Lung microvascular endothelial cell (primary cell): ENCODE data around the gene NACC2. TPM values are rescaled to one million over a fixed set of nuclear protein-coding genes. Genes with fewer than 3 reads are reported as not detected.

Experiments used
- DNase-seq, 2 donors: peaks; one replicate each; pipeline versions ENCODE4 v3.0.0 to v3.0.0-alpha.2; 2010; ENCODE audit warnings: low read depth in 2 of 2
- total RNA-seq: library from RNA; depleted of rRNA; stranded (reverse); fragments of >200 nt; gene quantifications from 2 replicates; pipeline ENCODE4 v1.2.1, GENCODE V29; 2014

Gene NACC2
- total RNA-seq, 1 donor from 2014 or later = 10.9 TPM

DNA sequence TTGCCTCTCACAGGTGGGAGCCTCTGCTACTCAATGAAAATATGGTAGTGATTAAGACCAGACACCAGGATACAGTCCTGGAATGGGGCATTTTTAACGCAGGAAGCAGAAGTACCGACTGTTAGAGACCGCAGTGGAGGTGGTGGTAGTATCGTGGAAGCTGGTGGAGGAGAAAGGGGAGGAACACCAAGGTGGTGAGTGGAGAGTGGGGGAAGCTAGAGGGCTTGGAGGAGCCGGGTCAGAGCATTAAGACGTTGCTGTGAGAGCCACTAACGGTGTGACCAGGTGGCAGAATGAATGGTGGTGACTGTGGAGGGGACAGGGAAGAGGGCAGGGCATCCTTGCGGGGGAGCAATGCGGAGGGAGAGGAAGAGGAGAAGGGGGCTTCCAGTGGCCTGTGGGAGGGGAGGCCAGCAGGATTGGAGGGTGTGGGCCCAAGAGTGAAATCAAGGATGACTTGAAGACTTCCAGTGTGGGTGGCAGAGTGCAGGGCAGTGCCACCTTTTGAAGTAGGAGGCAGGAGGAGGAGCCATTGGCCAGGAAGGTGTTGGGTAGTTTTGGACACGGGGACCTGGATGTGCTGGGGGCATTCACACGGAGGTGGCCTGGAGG, 132.3 kb downstream of the NACC2 start:
- no peak for DNase-seq

- no peak for DNase-seq
These were observed 133.0 kb downstream of the NACC2 start for GRCh38 chr9:135961811-135962695.

DNA sequence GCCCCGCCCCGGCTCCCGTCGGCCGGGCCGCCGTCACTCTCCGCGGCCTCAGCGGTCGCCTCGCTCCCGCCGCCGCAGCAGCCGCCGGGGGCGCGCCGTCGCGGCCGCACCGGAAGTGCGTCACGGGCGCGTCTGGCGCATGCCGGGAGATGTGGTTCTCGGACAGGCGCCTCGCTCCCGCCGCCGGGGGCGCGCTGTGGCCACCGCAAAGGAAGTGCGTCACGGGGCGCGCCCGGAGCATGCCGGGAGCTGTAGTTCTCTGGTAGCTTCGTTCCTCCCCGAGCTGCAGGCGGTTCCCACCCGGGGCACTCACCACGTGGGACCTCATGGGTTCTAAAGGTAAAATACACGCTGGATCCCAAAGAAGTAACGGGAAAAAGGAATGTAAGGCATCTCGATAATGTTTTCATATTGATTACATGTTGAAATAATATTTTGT, 133.8 kb downstream of the NACC2 start, which contains the start of gene UBAC1:
UBAC1 (minus strand) TSS at position 97 of the 439 bp plus-strand sequence. CDS start 211 bp downstream, outside the sequence.
- DNase-seq = peak; percentile 97 to 98

- peak; percentile 22 to 37 for DNase-seq
These were observed 134.4 kb downstream of the NACC2 start for GRCh38 chr9:135960411-135961276.

GRCh38 chr9:135959814-135960213, 135.3 kb downstream of the NACC2 start:
- no peak for DNase-seq

GRCh38 chr9:135958485-135958884, 136.6 kb downstream of the NACC2 start:
- no peak for DNase-seq

GRCh38 chr9:135957431-135957830, 137.7 kb downstream of the NACC2 start:
- no peak for DNase-seq

- no peak for DNase-seq
These were observed 138.3 kb downstream of the NACC2 start for GRCh38 chr9:135956802-135957174.

Other genes starting within 250 kb of the NACC2 start
- 11.6 and 12.9 TPM in 2 replicates for gene CAMSAP1, start 187.7 kb downstream of the NACC2 start, total RNA-seq
- 22.2 and 24.0 TPM in 2 replicates for gene UBAC1, start 133.9 kb downstream of the NACC2 start, total RNA-seq
- 34.0 and 44.4 TPM in 2 replicates for gene TMEM250, start 23.6 kb upstream of the NACC2 start, total RNA-seq
- not detected in 2 replicates for gene LHX3, start 109.8 kb upstream of the NACC2 start, total RNA-seq
- 5.0 and 6.3 TPM in 2 replicates for gene QSOX2, start 150.5 kb upstream of the NACC2 start, total RNA-seq
- gene CCDC187, start 208.8 kb upstream of the NACC2 start, total RNA-seq = not detected in 2 replicates
- 14.8 and 30.2 TPM in 2 replicates for gene GPSM1, start 232.2 kb upstream of the NACC2 start, total RNA-seq